ENCODE results near the gene CNTD1. TPM values are rescaled to one million over a fixed set of nuclear protein-coding genes. Genes with fewer than 3 reads are reported as not detected.

CNTD1 gene
- total and polyA plus RNA-seq, 2 donors (not counting 1 experiment from before 2014, with no cell fraction given) = 0.14 to 0.66 TPM

- Histone ChIP-seq H3K9ac (ENCODE audit: insufficient read depth, low read length) (no peak within 1 kb of the TSS), H4K20me1 (ENCODE audit: control insufficient read depth, extremely low read depth, insufficient read depth, low read length) (no peaks in the 10 kb centered on the region), H3K4me2 (ENCODE audit: extremely low read depth, insufficient read depth, low read length) (no peak within 1 kb of the TSS), H3K27ac (ENCODE audit: insufficient read depth, low read length) (no peak within 1 kb of the TSS), H3K4me1 (ENCODE audit: control insufficient read depth, extremely low read depth, insufficient read depth, low read length) (no peaks in the 10 kb centered on the region), H2AFZ (ENCODE audit: low read length) (no peak within 1 kb of the TSS), H3K36me3 (ENCODE audit: control insufficient read depth, insufficient read depth, low read length) (peaks cover 7% of the 10 kb centered on the region), H3K27me3 (ENCODE audit: control insufficient read depth, insufficient read depth, low read length) (no peaks in the 10 kb centered on the region), H3K4me3 (replicated peaks in 1 of 4; ENCODE audit: control extremely low read depth in 1 of 4, insufficient read depth in 1 of 4, low read depth in 3 of 4, low read length in 4 of 4) (no peak within 1 kb of the TSS), H3K79me2 (ENCODE audit: control insufficient read depth, insufficient read depth, low read length) (no peaks in the 10 kb centered on the region), H3K9me3 (ENCODE audit: control insufficient read depth, insufficient read depth, low read depth, low read length) (no peaks in the 10 kb centered on the region)
- DNase-seq (ENCODE audit: low read depth in 2 of 2) = peak in 1 of 2 donors; percentile 39
- TF ChIP-seq EZH2 (IDR thresholded peaks at IDR 0.05; ENCODE audit: low read length, missing control alignments) (no peak), CTCF (conservative IDR thresholded peaks at IDR 0.05 in 1 of 2, IDR thresholded peaks at IDR 0.05 in 1 of 2; ENCODE audit: low read depth in 1 of 2, low read length in 2 of 2) (no peak)
These were observed 45.6 kb downstream of the CNTD1 start, which contains the start of gene AOC2 for GRCh38 chr17:42844271-42844670. Gene AOC2, plus strand, starts transcription at chr17:42844580. Its CDS starts 47 bp downstream, at chr17:42844627.

GRCh38 chr17:42844761-42845555, 46.3 kb downstream of the CNTD1 start:
- Histone ChIP-seq H3K27ac (ENCODE audit: insufficient read depth, low read length) (no peak overlapping the region), H2AFZ (ENCODE audit: low read length) (no peak overlapping the region), H3K9me3 (ENCODE audit: control insufficient read depth, insufficient read depth, low read depth, low read length) (no peaks in the 10 kb centered on the region), H3K9ac (ENCODE audit: insufficient read depth, low read length) (no peak overlapping the region), H4K20me1 (ENCODE audit: control insufficient read depth, extremely low read depth, insufficient read depth, low read length) (no peaks in the 10 kb centered on the region), H3K36me3 (ENCODE audit: control insufficient read depth, insufficient read depth, low read length) (peaks cover 7% of the 10 kb centered on the region), H3K4me1 (ENCODE audit: control insufficient read depth, extremely low read depth, insufficient read depth, low read length) (peaks cover 2% of the 10 kb centered on the region), H3K4me2 (ENCODE audit: extremely low read depth, insufficient read depth, low read length) (no peak overlapping the region), H3K79me2 (ENCODE audit: control insufficient read depth, insufficient read depth, low read length) (no peaks in the 10 kb centered on the region), H3K4me3 (replicated peaks in 1 of 4; ENCODE audit: control extremely low read depth in 1 of 4, insufficient read depth in 1 of 4, low read depth in 3 of 4, low read length in 4 of 4) (no peak overlapping the region), H3K27me3 (ENCODE audit: control insufficient read depth, insufficient read depth, low read length) (no peaks in the 10 kb centered on the region)
- DNase-seq (ENCODE audit: low read depth in 2 of 2) = no peak
- no peak for TF ChIP-seq EZH2 (IDR thresholded peaks at IDR 0.05; ENCODE audit: low read length, missing control alignments)
- no peak for TF ChIP-seq CTCF (conservative IDR thresholded peaks at IDR 0.05 in 1 of 2, IDR thresholded peaks at IDR 0.05 in 1 of 2; ENCODE audit: low read depth in 1 of 2, low read length in 2 of 2)

DNA sequence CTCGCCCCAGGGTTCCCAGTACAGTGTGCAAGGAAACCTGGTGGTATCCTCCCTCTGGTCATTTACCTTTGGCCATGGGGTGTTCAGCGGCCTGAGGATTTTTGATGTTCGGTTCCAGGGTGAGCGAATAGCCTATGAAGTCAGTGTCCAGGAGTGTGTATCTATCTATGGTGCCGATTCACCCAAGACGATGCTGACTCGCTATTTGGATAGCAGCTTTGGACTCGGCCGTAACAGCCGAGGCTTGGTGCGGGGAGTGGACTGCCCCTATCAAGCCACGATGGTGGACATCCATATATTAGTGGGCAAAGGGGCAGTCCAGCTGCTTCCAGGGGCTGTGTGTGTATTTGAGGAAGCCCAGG, 46.9 kb downstream of the CNTD1 start:
- H3K79me2 ChIP-seq (ENCODE audit: control insufficient read depth, insufficient read depth, low read length) = no peaks in the 10 kb centered on the region
- no peak overlapping the region for H3K4me3 ChIP-seq (replicated peaks in 1 of 4; ENCODE audit: control extremely low read depth in 1 of 4, insufficient read depth in 1 of 4, low read depth in 3 of 4, low read length in 4 of 4)
- peaks cover 7% of the 10 kb centered on the region for H3K36me3 ChIP-seq (ENCODE audit: control insufficient read depth, insufficient read depth, low read length)
- no peaks in the 10 kb centered on the region for H4K20me1 ChIP-seq (ENCODE audit: control insufficient read depth, extremely low read depth, insufficient read depth, low read length)
- no peak overlapping the region for H3K9ac ChIP-seq (ENCODE audit: insufficient read depth, low read length)
- peaks cover 2% of the 10 kb centered on the region for H3K4me1 ChIP-seq (ENCODE audit: control insufficient read depth, extremely low read depth, insufficient read depth, low read length)
- TF ChIP-seq EZH2 (IDR thresholded peaks at IDR 0.05; ENCODE audit: low read length, missing control alignments) = no peak
- no peak for TF ChIP-seq CTCF (conservative IDR thresholded peaks at IDR 0.05 in 1 of 2, IDR thresholded peaks at IDR 0.05 in 1 of 2; ENCODE audit: low read depth in 1 of 2, low read length in 2 of 2)
- H2AFZ ChIP-seq (ENCODE audit: low read length) = no peak overlapping the region
- H3K4me2 ChIP-seq (ENCODE audit: extremely low read depth, insufficient read depth, low read length) = no peak overlapping the region
- H3K9me3 ChIP-seq (ENCODE audit: control insufficient read depth, insufficient read depth, low read depth, low read length) = no peaks in the 10 kb centered on the region
- H3K27ac ChIP-seq (ENCODE audit: insufficient read depth, low read length) = no peak overlapping the region
- no peaks in the 10 kb centered on the region for H3K27me3 ChIP-seq (ENCODE audit: control insufficient read depth, insufficient read depth, low read length)
- DNase-seq (ENCODE audit: low read depth in 2 of 2) = no peak

Measured in fibroblast of lung (primary cell).